HG03103 (cell line): ENCODE measurements around the gene THBS3.
"Not testable (repeated sequence)": the region's sequence is repeated elsewhere in the genome, so short reads cannot be mapped to it uniquely, and the experiment has no call there.

ENCODE experiments used
- ATAC-seq: cut with Tn5 transposase; IDR thresholded peaks from one replicate; pipeline ENCODE4 v1.9.1; 2021; ENCODE audit warnings: low read depth; ENCODE audit not compliant: unreplicated experiment

THBS3 gene

GRCh38 chr1:155236451-155236850, 28.8 kb upstream of the THBS3 start:
- ATAC-seq: no peak

GRCh38 chr1:155235375-155235774, 27.7 kb upstream of the THBS3 start:
- ATAC-seq: not testable (repeated sequence)

DNA sequence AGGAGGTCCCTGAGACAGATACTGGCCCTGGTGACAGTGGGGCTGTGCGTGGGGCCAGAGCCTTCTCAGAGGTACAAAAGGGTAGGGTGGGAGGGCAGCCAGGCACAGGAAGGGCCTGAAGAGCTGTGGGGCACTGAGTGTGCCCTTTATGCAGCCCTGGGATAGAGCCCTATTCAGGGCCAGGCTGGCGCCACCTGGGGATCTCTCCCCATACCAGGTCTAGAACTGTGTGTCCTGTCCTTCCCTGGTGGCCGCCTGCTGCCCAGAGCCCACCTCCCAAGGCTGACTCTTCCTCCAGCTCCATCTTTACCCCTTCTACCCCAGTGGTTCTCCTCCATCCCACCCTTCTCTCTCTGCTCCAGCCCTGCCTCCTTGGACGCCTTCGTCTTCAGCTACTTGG, 25.8 kb upstream of the THBS3 start:
- ATAC-seq: not testable (repeated sequence)

GRCh38 chr1:155232001-155232978, 24.6 kb upstream of the THBS3 start:
- not testable (repeated sequence) for ATAC-seq

DNA sequence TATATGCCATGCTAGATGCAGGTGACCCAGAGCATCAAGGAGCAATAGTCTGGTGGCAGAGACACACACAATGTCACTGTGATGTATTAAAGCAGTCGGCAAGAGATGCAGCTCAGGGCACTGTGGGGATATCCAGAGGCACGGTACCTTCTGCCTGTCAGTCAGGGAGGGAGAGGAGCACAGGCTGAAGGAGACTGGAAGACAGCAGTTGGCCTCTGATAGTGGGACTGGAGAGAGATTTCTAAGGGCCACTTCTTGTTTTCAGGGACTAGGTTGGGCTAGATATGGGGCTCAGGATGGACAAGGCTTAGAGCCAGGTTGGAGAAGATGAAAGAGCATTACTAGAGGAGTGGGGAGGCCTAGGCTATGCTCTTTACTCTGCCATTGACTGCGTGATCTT, 23.6 kb upstream of the THBS3 start:
- not testable (repeated sequence) for ATAC-seq

- ATAC-seq: no peak
Observed at GRCh38 chr1:155228096-155228427, 20.4 kb upstream of the THBS3 start.

DNA sequence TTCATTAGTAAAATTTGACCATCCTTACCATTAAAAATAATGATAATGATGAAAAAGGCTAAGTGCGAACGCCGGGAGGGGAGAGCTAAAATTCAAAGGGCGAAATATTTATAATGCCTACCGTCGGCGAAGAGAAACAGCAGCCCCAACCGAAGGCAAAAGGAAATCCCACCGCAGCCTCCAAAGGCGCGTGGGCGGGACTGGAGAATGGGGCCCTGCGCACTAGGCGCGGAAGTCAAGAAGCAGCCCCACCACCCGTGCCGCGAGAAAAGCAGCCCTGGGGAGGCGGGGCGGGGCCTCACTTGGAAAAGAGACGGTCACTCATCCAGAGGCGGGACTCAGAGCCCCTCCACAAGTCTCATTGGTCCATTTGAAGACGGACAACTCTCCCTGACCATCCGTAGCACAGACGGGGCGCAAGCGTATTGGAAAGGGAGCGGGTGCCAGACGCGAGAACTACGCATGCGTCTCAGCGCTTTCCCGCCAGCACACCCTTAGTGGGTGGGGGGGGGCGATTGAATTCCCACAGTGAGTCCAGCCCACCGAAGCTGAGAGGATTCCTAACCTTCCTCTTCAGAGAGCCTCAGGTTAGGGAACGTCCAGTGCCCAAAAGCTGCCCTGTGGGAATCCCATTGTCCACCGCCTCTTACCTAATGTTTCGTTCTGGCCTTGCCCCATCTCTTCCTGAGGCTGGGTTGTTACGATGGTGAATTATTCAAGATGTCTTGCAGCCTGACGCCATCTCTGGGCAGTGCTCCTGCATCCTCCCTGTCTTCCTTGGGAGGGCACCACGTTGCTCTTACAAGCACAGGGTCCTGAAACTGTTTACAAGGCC, 19.8 kb upstream of the THBS3 start:
- ATAC-seq: peak; percentile 78

DNA sequence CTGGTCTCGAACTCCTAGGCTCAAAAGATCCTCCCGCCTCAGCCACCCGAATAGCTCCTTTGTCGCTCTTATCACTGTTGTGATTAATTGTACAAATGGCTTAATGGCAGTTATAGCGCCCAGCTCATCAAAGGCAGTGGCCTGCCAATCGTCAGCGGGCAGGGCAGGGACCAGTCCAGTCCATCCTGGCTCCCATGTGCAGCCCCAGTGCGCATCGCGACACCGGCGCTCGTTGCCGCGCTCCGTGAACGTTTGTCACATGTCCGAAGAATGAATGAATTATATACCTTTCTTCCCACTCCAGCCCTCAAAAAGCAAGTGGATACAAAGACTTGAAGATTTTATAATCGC, 19.2 kb upstream of the THBS3 start:
- peak; percentile 18 for ATAC-seq

- peak; percentile 29 for ATAC-seq
Observed at GRCh38 chr1:155226188-155226909, 18.7 kb upstream of the THBS3 start.

DNA sequence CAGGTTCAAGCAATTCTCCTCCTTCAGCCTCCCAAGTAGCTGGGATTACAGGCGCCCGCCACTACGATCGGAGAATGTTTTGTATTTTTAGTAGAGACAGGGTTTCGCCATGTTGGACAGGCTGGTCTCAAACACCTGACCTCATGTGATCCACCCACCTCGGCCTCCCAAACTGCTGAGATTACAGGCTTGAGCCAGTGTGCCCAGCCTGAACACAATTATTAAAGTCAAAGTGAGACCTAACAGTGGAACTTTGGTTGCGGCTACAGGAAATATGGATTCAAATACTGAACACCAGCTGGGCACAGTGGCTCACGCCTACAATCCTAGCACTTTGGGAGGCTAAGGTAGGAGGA, 17.7 kb upstream of the THBS3 start:
- ATAC-seq: not testable (repeated sequence)

DNA sequence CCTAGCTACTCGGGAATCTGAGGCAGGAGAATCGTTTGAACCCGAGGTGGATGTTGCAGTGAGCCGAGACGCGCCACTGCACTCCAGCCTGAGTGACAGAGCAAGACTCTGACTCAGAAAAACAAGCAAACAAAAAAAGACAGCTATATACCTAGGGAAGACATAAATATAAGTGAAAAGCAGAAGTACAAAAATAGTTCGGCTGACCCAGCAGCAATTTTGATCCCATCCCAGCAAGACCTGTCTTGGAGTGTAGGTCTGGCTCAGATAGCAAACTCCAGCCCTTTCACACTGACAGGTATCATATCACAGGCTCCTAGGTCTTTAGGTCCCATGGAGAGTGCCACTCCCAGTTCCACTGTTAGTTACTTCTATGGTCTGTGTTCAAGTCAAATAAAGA, 15.3 kb upstream of the THBS3 start:
- ATAC-seq: no peak

GRCh38 chr1:155220211-155220965, 12.7 kb upstream of the THBS3 start:
- ATAC-seq: not testable (repeated sequence)

DNA sequence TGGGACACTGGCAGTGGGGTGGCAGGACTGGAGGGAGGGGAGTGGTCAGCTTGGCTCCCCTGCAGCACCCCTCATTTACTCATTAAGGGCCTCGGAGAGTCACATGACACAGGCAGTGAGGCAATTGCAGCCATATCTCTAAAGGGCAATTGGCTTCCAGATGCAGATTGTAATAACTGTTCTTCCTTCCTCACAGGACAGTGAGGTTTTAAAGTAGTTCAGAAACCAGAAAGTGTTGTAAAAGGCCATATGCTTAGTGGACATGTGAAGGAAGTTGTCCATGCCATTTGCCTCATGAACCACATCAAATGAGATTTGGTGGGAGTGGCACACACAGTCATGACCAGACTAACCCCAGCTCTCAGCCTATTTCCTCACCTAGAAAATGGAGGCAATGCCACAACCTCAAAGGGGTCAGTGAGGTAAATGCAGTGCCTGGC, 11.9 kb upstream of the THBS3 start:
- ATAC-seq: no peak

DNA sequence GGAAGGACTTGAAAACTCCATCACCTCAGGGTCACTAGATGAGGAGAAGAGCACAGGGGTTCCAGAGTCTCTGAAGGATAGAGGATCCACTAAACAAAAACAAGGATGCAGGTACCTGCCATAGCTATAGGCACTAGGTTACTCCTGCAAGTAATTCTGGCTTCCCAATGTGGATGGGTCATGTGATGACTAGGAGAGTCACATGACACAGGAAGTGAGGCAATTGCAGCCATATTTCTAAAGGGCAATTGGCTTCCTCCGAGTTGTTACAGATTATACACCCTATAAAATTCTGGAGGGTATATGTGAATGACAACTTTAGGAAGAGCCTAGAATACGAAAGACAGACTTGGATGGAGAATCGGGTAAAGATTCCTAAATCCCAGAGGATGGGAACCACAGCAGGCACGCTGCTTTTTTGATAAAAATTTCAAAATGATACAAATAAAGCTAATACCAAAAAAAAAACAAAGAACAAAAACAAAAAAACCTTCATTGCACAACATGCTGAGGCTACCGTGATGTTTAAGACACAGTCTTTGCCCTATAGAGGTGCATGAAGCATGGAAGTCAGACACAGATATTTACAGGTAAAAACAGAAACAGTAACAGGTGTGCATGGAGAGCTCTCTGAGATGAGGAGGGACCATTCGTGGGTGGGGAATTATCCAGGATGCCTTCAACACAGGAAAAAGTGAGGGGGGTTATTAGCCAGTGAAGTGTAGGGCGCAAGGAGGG, 11.3 kb upstream of the THBS3 start:
- ATAC-seq: no peak

- not testable (repeated sequence) for ATAC-seq
Observed at GRCh38 chr1:155214702-155215101, 7.0 kb upstream of the THBS3 start.

DNA sequence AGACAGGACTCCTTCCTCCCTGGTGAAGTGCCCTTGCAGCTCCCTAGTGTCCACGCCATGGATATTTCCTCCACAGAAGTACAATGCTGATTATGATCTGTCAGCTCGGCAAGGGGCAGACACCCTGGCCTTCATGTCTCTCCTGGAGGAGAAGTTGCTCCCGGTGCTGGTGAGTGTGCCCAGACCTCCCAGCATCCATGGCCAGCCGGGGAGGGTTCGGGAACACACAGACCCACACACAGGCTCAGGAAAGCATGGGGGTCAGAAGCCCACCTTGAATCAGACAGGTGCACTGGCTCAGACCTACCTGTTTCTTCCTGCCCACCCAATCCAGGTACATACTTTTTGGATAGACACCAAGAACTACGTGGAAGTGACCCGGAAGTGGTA, 4.3 kb upstream of the THBS3 start:
- ATAC-seq: not testable (repeated sequence)

GRCh38 chr1:155211381-155212050, 3.8 kb upstream of the THBS3 start:
- ATAC-seq: not testable (repeated sequence)

- ATAC-seq: no peak
Observed at GRCh38 chr1:155210314-155211104, 2.8 kb upstream of the THBS3 start.
